GM04504 (cell line): ENCODE data around the gene MRGPRD.

ENCODE experiments used
- DNase-seq: peaks from one replicate; pipeline ENCODE4 v3.0.0-alpha.2; 2012; ENCODE audit warnings: low read depth

Gene MRGPRD

GRCh38 chr11:68946416-68947090 lies 34.2 kb downstream of the MRGPRD start:
- peak; percentile 87 for DNase-seq

GRCh38 chr11:68942751-68943271 lies 38.0 kb downstream of the MRGPRD start:
- DNase-seq: no peak

GRCh38 chr11:68942095-68942620 lies 38.6 kb downstream of the MRGPRD start:
- DNase-seq: no peak

- no peak for DNase-seq
These were observed 39.3 kb downstream of the MRGPRD start for GRCh38 chr11:68941324-68942094.

- DNase-seq: no peak
These were observed 40.0 kb downstream of the MRGPRD start for GRCh38 chr11:68940651-68941323.

- DNase-seq: no peak
These were observed 40.9 kb downstream of the MRGPRD start for GRCh38 chr11:68939583-68940555.

- no peak for DNase-seq
These were observed 41.8 kb downstream of the MRGPRD start for GRCh38 chr11:68938816-68939582.

GRCh38 chr11:68938088-68938487 lies 42.7 kb downstream of the MRGPRD start:
- DNase-seq: no peak

GRCh38 chr11:68936676-68937620 lies 43.8 kb downstream of the MRGPRD start:
- no peak for DNase-seq

GRCh38 chr11:68936358-68936636 lies 44.5 kb downstream of the MRGPRD start:
- no peak for DNase-seq

GRCh38 chr11:68935516-68936357 lies 45.0 kb downstream of the MRGPRD start:
- no peak for DNase-seq

GRCh38 chr11:68935066-68935465 lies 45.7 kb downstream of the MRGPRD start:
- DNase-seq: no peak

GRCh38 chr11:68934666-68935065 lies 46.1 kb downstream of the MRGPRD start:
- no peak for DNase-seq

- no peak for DNase-seq
These were observed 46.5 kb downstream of the MRGPRD start for GRCh38 chr11:68934321-68934645.

- no peak for DNase-seq
These were observed 47.0 kb downstream of the MRGPRD start for GRCh38 chr11:68933605-68934320.

- DNase-seq: no peak
These were observed 47.7 kb downstream of the MRGPRD start for GRCh38 chr11:68932933-68933577.

- DNase-seq: no peak
These were observed 48.4 kb downstream of the MRGPRD start for GRCh38 chr11:68932358-68932757.

- no peak for DNase-seq
These were observed 48.9 kb downstream of the MRGPRD start for GRCh38 chr11:68931911-68932310.
